ENCODE results near the gene RPIA.

RPIA gene

GRCh38 chr2:88686320-88686719, 5.2 kb upstream of the RPIA start:
- no peak for DNase-seq (ENCODE audit: low read depth)

GRCh38 chr2:88687384-88687783, 4.1 kb upstream of the RPIA start:
- DNase-seq (ENCODE audit: low read depth), result no peak

- peak; percentile 4 for DNase-seq (ENCODE audit: low read depth)
These were observed 708 bp upstream of the RPIA start for GRCh38 chr2:88690591-88691338.

- peak; percentile 17 for DNase-seq (ENCODE audit: low read depth)
These were observed 714 bp downstream of the RPIA start for GRCh38 chr2:88692187-88692586.

DNA sequence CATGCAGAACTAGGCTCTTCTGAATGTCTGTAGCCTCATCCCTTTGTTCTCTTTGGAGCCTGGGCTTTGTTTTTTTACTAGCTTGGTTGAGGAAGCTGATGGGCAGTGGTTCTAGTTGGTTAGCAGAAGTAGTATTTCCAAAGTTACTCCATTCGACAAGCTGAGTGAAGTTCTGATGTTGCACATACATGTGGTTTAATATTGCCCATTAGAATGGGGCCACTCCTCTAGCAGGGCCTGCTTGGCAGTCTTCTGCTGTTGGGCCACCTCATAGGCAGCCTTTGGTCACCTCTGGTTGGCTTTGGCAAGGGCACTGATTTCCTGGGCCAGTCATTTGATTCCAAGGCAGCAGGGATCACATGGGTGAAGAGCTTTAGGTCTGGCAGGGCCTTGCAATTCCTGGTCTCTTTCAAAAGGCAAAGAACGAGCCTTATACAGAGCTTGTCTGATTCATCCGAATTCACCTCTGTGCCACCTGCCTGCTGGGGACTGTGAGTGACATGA, 2.5 kb downstream of the RPIA start:
- DNase-seq (ENCODE audit: low read depth), result no peak

- no peak for DNase-seq (ENCODE audit: low read depth)
These were observed 5.1 kb downstream of the RPIA start for GRCh38 chr2:88696611-88697010.

DNA sequence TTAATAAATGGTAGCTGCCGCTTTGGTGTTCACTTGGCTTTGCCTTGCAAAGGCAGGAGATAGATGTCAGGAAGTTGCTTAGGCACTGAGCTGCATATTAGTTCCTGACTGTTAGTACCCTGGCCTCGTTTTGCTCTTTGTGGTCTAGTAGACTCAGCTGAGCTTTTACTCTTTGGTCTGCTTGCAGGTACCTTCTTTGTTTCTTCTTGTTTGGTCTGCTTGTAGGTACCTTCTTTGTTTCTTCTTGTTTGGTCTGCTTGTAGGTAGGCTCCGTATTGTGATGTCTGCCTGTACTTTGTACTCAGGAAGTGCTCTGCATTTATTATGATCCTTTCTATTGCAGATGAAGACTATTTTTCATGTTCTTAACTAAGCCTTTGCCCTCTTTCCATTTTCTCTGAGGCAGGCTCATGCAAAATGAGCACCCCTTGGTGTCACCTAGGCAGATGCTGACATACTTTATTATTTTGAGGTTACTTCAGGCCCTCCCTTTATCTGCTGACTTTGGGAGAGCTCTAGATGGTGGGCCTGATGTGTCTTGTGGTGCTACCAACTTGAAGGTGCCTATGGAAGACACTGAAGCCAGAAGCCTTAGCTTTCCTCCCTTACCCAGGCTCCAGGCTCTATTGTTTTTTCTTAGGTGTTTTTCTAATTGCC, 6.0 kb downstream of the RPIA start:
- DNase-seq (ENCODE audit: low read depth), result no peak

DNA sequence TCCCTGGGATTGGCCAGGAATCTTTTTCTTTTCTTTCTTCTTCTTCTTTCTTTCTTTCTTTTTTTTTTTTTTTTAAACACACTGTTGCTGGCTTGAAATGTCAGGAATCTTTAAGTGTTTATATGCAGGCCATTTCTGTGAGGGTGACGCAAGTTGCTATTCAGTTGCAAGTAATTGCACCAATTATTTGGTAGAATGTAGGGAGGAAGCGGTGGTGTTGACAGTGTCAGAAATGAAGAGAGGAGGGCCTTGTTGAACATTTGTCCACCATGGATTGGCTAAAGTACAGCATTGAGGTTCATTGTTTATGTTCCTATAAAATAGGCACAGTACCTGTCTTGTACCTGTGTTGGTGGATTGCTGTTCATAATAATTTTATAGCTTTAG, 6.5 kb downstream of the RPIA start:
- DNase-seq (ENCODE audit: low read depth), result no peak

- no peak for DNase-seq (ENCODE audit: low read depth)
These were observed 7.2 kb downstream of the RPIA start for GRCh38 chr2:88698498-88699233.

DNA sequence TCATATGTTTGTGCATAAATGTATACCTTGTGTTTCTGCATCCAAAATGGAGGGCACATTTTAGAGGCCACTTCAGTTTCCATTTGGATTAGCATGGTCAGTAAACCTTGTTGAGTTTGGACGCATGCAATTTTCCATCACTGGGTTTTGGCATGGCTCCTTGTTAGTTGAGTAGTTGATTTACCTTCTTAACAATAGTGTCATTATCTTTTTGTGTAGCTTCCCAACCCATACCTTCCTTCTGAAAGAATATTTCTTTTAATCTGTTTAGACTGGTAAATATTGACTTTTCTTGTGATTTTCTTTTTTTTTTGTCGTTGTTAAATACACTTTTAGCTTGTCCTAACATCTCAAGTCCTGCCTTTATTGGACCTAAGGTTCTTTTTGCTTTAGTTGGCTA, 15.5 kb downstream of the RPIA start:
- no peak for DNase-seq (ENCODE audit: low read depth)

DNA sequence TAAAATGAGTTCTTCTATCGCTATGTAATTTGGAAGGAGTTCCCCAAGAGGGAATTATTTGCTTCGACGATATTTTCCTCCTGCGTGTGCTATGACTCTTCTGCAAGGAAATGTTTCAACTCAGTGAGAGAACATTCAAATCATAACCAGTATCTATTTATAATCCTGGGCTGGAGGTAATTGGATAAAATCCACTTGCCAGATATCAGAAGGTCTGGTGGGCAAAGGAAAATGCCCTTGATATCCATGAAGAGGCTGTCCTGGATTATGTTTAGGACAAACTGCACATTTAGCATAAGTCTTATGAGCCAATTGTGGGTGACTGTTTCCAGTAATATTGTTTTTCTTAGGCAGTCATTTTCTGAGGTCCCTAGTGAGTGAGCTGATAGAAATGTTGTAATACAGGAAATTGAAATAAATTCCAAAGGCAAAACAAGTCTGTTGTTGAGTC, 17.7 kb downstream of the RPIA start:
- peak; percentile 76 for DNase-seq (ENCODE audit: low read depth)

GRCh38 chr2:88711289-88711688, 19.8 kb downstream of the RPIA start:
- DNase-seq (ENCODE audit: low read depth), result no peak

- DNase-seq (ENCODE audit: low read depth), result no peak
These were observed 20.4 kb downstream of the RPIA start for GRCh38 chr2:88711897-88712296.

GRCh38 chr2:88713408-88713807, 21.9 kb downstream of the RPIA start:
- no peak for DNase-seq (ENCODE audit: low read depth)

DNA sequence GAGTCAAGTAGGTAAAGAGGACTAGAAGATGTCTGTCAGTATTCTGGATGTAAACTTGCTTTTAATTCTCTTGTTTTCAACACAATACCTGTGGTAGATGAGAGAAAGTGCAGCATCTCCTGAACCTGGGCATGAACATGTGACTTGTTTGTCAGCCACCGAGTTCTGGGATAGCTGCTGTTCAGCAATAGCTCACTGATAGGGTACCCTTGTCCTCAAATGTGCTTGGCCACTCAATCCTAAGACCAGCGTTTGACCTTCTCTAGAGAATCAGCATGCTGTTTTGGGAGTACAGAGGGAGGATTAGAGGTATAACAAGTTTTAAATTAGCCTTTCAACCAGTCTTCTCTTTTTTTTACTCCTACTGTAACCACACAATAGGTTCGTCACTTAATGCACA, 23.2 kb downstream of the RPIA start:
- no peak for DNase-seq (ENCODE audit: low read depth)

GRCh38 chr2:88720399-88720798, 28.9 kb downstream of the RPIA start:
- DNase-seq (ENCODE audit: low read depth), result no peak

GRCh38 chr2:88721268-88721667, 29.8 kb downstream of the RPIA start:
- DNase-seq (ENCODE audit: low read depth), result no peak

DNA sequence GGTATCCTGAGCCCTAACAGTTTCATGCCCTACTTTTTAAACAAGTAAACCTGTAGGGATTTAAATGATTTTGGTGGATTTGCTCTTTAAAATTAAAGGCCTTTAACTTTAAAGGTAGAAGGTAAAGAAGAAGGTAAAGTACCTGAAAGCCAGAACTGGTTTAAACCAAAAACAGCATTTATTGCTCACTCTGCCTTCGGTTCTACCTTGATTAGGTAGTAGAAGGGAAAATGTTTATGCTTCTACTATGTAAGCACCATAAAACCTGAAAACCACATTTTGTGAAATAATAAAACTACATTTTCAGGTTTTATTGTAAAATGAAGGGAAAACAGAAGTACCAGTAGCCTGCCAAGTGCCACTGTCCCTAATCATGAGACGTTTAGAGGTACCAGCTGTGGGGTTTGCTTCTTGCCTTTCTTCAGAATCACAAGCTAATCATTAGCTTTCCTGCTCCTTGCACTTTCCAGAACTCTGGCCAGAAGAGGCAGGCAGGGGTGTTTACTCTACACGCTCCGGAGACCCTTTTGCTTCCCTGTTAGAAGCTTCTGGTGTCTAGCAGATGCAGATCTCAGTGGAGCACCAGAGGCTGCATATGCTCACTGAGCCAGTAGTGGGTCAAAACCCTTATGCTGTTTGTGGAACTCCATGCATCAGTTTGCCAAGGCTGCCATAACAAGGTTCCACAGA, 33.3 kb downstream of the RPIA start:
- DNase-seq (ENCODE audit: low read depth), result no peak

GRCh38 chr2:88729061-88729745, 37.7 kb downstream of the RPIA start:
- DNase-seq (ENCODE audit: low read depth), result peak; percentile 45

DNA sequence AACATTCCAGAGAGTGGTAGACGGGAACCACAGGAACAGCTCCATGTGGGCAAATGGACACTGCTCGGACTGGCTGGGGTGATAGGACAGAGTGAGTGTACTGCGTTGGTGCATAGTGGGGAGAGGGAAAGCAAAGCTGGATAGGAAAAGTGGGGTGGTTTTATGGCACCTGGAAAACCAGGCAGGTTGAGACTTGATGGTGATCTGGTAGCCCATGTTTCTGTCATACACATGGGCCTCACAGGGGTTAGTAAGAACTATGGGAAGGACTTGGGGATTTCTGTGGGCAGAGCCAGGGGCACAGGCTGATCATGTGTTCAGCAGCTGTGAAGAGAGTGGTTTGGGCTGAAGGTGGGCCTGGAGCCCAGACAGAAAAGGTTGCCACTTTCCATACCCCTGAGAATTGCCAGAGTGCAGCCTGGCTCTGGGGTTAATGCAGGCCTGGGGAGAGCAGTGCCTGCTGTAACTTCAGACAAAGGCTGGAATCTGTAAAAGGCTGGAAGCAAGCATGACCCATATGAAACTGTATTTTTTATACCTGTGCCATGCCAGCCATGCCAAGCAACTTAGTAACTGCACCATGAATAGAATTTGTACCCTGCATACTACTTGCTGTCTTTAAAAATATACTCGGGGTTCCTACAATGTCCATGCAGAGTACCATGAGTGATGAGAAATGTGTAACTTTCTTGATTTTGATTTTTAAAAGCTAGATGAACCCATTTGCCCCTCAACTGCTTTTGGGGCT, 41.9 kb downstream of the RPIA start:
- no peak for DNase-seq (ENCODE audit: low read depth)

GRCh38 chr2:88735133-88735532, 43.7 kb downstream of the RPIA start:
- DNase-seq (ENCODE audit: low read depth), result no peak

Measured in iris pigment epithelial cell (primary cell).